ENCODE measurements around the gene MAGED4B.
"Not testable (repeated sequence)": the region's sequence is repeated elsewhere in the genome, so short reads cannot be mapped to it uniquely, and the experiment has no call there.

Gene MAGED4B

GRCh38 chrX:52068666-52069640 lies at the start of gene MAGED4B:
TSS of gene MAGED4B (minus strand) at chrX:52069183. CDS start at chrX:52068172, 1,011 bp downstream.
- DNase-seq (ENCODE audit: low read depth): not testable (repeated sequence)

GRCh38 chrX:52118262-52118661 lies 49.3 kb upstream of the MAGED4B start:
- no peak for DNase-seq (ENCODE audit: low read depth)

GRCh38 chrX:52082578-52082977 lies 13.6 kb upstream of the MAGED4B start:
- DNase-seq (ENCODE audit: low read depth): peak; percentile 61

- DNase-seq (ENCODE audit: low read depth): no peak
These were observed 9.1 kb upstream of the MAGED4B start for GRCh38 chrX:52078131-52078530.

GRCh38 chrX:52042288-52042687 lies 26.7 kb downstream of the MAGED4B start:
- DNase-seq (ENCODE audit: low read depth): not testable (repeated sequence)

GRCh38 chrX:52034211-52034610 lies 34.8 kb downstream of the MAGED4B start:
- DNase-seq (ENCODE audit: low read depth): peak; percentile 2

GRCh38 chrX:52031371-52031770 lies 37.6 kb downstream of the MAGED4B start:
- DNase-seq (ENCODE audit: low read depth): no peak

GRCh38 chrX:52015794-52016193 lies 53.2 kb downstream of the MAGED4B start:
- no peak for DNase-seq (ENCODE audit: low read depth)

Data from amniotic epithelial cell (primary cell).